ENCODE data around the gene GPR87.

GRCh38 chr3:151321526-151321925 lies 4.9 kb upstream of the GPR87 start:
- TF ChIP-seq CTCF (conservative IDR thresholded peaks at IDR 0.05) (no peak), EZH2 (IDR thresholded peaks at IDR 0.05; ENCODE audit: low read depth) (no peak)

Measured in PC-9 (cell line).